ENCODE measurements around the gene EFNA5. TPM values are rescaled to one million over a fixed set of nuclear protein-coding genes. Genes with fewer than 3 reads are reported as not detected.

EFNA5 gene
- polyA plus RNA-seq, 3 donors, result 0.01 TPM; not detected in 2

DNA sequence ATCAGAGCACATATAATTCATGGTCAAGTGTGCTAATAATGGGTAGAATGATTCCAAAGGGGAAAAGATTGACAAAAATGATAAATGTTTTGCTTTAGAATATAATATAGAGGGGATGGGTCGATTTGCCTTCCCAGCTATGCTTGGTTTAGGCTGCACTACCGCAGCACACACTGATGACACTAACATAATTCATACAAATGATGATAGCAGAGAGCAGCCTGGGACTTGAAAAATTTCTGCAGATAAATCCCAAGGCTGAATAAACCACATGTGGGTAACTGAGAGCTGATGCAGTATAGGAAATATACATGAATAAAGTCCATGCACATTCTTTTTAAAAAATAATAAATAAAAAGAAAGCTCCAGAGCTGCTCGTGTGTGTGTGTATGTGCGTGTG lies 54.5 kb downstream of the EFNA5 start:
- Mint-ChIP-seq H3K27ac (no peak overlapping the region), H3K4me3 (no peak overlapping the region)
- no peaks in the 10 kb centered on the region for H4K20me1 ChIP-seq (ENCODE audit: insufficient read depth, low read length)

DNA sequence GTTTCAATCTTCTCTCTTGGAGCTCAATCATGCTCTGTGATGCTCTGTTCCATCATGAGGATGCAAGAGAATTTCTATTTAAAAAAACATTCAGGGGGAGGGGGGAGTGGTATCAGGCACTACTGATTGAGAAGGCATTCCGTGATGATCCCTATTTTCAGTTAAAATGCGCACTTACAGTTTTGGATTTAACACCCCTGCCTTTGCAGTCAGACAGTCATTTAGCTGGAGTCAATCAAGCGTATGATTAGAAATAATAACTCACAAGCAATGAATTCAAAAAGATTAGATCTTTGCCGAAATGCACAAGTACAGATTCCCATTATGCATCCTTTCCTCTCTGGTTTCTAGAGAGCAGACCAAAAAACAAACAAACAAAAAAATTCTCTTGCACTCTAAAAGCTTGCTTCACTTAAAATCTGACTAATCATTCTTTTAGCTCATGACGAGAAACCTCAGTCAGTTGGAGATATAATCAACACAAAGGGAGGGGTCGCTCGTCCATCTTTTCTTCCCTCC lies 55.4 kb downstream of the EFNA5 start:
- TF ChIP-seq, protein P1, sequence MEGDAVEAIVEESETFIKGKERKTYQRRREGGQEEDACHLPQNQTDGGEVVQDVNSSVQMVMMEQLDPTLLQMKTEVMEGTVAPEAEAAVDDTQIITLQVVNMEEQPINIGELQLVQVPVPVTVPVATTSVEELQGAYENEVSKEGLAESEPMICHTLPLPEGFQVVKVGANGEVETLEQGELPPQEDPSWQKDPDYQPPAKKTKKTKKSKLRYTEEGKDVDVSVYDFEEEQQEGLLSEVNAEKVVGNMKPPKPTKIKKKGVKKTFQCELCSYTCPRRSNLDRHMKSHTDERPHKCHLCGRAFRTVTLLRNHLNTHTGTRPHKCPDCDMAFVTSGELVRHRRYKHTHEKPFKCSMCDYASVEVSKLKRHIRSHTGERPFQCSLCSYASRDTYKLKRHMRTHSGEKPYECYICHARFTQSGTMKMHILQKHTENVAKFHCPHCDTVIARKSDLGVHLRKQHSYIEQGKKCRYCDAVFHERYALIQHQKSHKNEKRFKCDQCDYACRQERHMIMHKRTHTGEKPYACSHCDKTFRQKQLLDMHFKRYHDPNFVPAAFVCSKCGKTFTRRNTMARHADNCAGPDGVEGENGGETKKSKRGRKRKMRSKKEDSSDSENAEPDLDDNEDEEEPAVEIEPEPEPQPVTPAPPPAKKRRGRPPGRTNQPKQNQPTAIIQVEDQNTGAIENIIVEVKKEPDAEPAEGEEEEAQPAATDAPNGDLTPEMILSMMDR (IDR thresholded peaks at IDR 0.05), result no peak
- Histone ChIP-seq H3K79me2 (ENCODE audit: insufficient read depth, low read length) (no peaks in the 10 kb centered on the region), H3K36me3 (replicated peaks in 1 of 2; ENCODE audit: control insufficient read depth in 1 of 2, insufficient read depth in 2 of 2, low read length in 2 of 2) (no peaks in the 10 kb centered on the region), H3K27ac (ENCODE audit: low read depth in 1 of 2, low read length in 2 of 2) (no peak overlapping the region), H3K9me3 (replicated peaks in 1 of 2; ENCODE audit: control insufficient read depth in 1 of 2, insufficient read depth in 1 of 2, low read length in 2 of 2) (no peaks in the 10 kb centered on the region), H3K27me3 (ENCODE audit: control insufficient read depth in 2 of 2, insufficient read depth in 2 of 2, low read length in 2 of 2) (no peaks in the 10 kb centered on the region), H3K4me3 (replicated peaks in 1 of 3; ENCODE audit: low read depth in 2 of 3, low read length in 3 of 3) (no peak overlapping the region), H2AFZ (ENCODE audit: insufficient read depth, low read depth, low read length, poor library complexity, severe bottlenecking) (no peak overlapping the region), H3K4me2 (replicated peaks; ENCODE audit: extremely low read depth, low read length, poor library complexity, severe bottlenecking) (no peak overlapping the region), H4K20me1 (ENCODE audit: insufficient read depth, low read length) (no peaks in the 10 kb centered on the region), H3K9ac (ENCODE audit: insufficient read depth, low read length, poor library complexity, severe bottlenecking) (no peak overlapping the region), H3K4me1 (ENCODE audit: control insufficient read depth in 1 of 2, insufficient read depth in 2 of 2, low read length in 2 of 2) (no peaks in the 10 kb centered on the region)
- H3K9me3 Mint-ChIP-seq, result no peaks in the 10 kb centered on the region
- DNase-seq, result no peak
- H3K27ac Mint-ChIP-seq, result no peak overlapping the region
- H3K27me3 Mint-ChIP-seq (ENCODE audit: low read depth in 3 of 3), result peaks cover 0 to 2% (median 2%) of the 10 kb centered on the region in 3 donors
- 92% methylated on average over 4 of the region's 7 CpGs for WGBS (ENCODE audit: insufficient coverage)
- H3K36me3 Mint-ChIP-seq, result no peaks in the 10 kb centered on the region
- H3K4me3 Mint-ChIP-seq, result no peak overlapping the region
- intact Hi-C loops (cut with micrococcal nuclease), result no loop called here
- H3K4me1 Mint-ChIP-seq, result no peaks in the 10 kb centered on the region

More for the DNA sequence above, 54.5 kb downstream of the EFNA5 start:
- Histone ChIP-seq H3K4me3 (replicated peaks in 1 of 3; ENCODE audit: low read depth in 2 of 3, low read length in 3 of 3) (no peak overlapping the region), H3K27ac (ENCODE audit: low read depth in 1 of 2, low read length in 2 of 2) (no peak overlapping the region), H2AFZ (ENCODE audit: insufficient read depth, low read depth, low read length, poor library complexity, severe bottlenecking) (no peak overlapping the region), H3K36me3 (replicated peaks in 1 of 2; ENCODE audit: control insufficient read depth in 1 of 2, insufficient read depth in 2 of 2, low read length in 2 of 2) (no peaks in the 10 kb centered on the region), H3K79me2 (ENCODE audit: insufficient read depth, low read length) (no peaks in the 10 kb centered on the region), H3K9ac (ENCODE audit: insufficient read depth, low read length, poor library complexity, severe bottlenecking) (no peak overlapping the region), H3K9me3 (replicated peaks in 1 of 2; ENCODE audit: control insufficient read depth in 1 of 2, insufficient read depth in 1 of 2, low read length in 2 of 2) (no peaks in the 10 kb centered on the region), H3K4me1 (ENCODE audit: control insufficient read depth in 1 of 2, insufficient read depth in 2 of 2, low read length in 2 of 2) (no peaks in the 10 kb centered on the region), H3K27me3 (ENCODE audit: control insufficient read depth in 2 of 2, insufficient read depth in 2 of 2, low read length in 2 of 2) (no peaks in the 10 kb centered on the region), H3K4me2 (replicated peaks; ENCODE audit: extremely low read depth, low read length, poor library complexity, severe bottlenecking) (no peak overlapping the region)
- WGBS (ENCODE audit: insufficient coverage), result no CpG with 5 or more reads among the region's 4 CpGs
- no peaks in the 10 kb centered on the region for H3K4me1 Mint-ChIP-seq
- TF ChIP-seq, protein P1 (IDR thresholded peaks at IDR 0.05), result no peak
- intact Hi-C loops (cut with micrococcal nuclease), result no loop called here
- peaks cover 0 to 4% (median 2%) of the 10 kb centered on the region in 3 donors for H3K27me3 Mint-ChIP-seq (ENCODE audit: low read depth in 3 of 3)
- H3K36me3 Mint-ChIP-seq, result no peaks in the 10 kb centered on the region
- DNase-seq, result no peak
- H3K9me3 Mint-ChIP-seq, result peaks cover 0 to 1% (median 0%) of the 10 kb centered on the region in 7 donors

Data from CD14-positive monocyte (primary cell).